HG02938 (cell line): ENCODE measurements around the gene CHMP2B.
A peak's percentile ranks its signal among the peaks of the same experiment; 100 is the strongest.
"Not testable (repeated sequence)": the region's sequence is repeated elsewhere in the genome, so short reads cannot be mapped to it uniquely, and the experiment has no call there.

Experiments
- ATAC-seq: cut with Tn5 transposase; IDR thresholded peaks from one replicate; pipeline ENCODE4 v1.9.1; 2021; ENCODE audit warnings: mild to moderate bottlenecking, moderate library complexity; ENCODE audit not compliant: unreplicated experiment

Gene CHMP2B

GRCh38 chr3:87228316-87228715 is 1.2 kb downstream of the CHMP2B start:
- ATAC-seq = no peak

DNA sequence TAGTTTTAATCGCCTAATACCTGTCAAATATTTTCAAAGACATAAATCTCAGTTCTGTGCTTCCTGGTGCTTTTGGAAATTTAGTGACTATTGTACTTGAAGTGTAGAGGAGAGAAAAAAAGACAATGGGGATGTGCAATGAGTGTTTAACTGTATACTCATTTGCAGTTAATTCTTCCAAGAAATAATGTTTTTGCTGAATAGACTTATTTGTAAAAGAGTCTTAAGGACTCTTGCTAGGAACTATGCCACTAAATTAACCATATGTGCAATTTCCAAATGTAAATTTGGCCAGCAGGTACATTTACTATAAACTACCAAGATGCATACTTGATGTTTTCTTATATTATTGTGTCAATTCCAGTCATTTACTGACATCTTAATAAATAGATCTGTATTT is 2.0 kb downstream of the CHMP2B start:
- no peak for ATAC-seq

DNA sequence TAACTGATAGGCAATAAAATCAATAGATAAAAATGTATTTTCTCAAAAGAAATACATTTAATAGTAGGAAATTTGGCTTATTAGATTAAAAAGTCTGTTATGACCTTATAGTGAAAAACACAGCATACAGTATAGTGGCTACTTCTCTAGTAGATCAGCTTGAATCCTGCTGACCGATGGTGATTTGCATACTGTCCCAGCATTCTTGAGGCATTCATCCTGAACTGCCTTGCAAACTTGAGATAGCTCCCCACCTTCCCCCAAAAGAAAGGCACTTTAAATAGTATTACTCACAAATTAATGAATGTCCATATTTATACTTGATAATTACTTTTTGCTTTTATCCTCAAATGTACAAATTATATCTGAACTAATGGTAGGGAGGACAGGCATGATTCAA is 6.7 kb downstream of the CHMP2B start:
- ATAC-seq = no peak

- ATAC-seq = no peak
These were observed 9.0 kb downstream of the CHMP2B start for GRCh38 chr3:87236093-87236492.

- no peak for ATAC-seq
These were observed 19.7 kb downstream of the CHMP2B start for GRCh38 chr3:87246662-87247429.

DNA sequence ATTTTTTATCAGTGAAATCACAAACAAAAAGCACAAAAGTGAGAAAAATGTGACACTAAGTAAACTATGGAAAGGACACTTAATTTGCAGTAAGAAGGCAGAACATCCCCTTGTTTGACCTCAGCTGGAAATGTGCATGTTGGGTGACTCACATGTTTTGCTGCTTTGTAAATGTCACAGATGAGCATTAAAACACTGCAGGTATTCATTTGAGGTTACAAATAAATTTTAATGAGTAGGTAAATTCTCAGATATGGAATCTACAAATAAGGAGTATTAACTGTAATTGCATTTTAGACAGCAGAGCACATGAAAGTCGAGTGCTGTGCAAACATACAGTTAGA is 20.3 kb downstream of the CHMP2B start:
- ATAC-seq = no peak

DNA sequence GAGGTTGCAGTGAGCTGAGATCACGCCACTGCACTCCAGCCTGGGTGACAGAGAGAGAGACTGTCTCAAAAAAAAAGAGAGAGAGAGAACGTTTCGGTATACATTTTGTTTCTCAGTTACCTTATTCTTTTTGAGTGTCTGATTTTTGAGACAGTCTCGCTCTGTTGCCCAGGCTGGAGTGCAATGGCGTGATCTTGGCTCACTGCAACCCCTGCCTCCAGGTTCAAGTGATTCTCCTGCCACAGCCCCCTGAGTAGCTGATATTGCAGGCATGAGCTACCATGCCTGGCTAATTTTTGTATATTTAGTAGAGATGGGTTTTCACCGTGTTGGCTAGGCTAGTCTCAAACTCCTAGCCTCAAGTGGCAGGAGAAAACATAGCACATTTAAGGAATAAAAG is 21.1 kb downstream of the CHMP2B start:
- not testable (repeated sequence) for ATAC-seq

DNA sequence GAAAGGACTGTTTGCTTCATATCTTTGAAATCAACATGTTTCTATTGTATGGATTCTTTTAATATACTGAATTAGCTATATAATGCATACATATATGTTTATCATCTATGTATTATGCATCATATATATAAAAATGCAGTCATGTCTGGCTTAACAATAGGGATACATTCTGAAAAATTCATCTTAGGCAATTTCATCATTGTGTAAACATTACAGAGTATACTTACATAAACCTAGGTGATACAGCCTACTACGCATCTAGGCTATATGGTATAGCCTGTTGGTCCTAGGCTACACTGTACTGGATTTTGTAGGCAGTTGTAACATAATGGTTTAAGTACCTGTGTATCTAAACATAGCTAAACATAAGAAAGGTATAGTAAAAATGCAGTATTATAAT is 21.7 kb downstream of the CHMP2B start:
- ATAC-seq = no peak

DNA sequence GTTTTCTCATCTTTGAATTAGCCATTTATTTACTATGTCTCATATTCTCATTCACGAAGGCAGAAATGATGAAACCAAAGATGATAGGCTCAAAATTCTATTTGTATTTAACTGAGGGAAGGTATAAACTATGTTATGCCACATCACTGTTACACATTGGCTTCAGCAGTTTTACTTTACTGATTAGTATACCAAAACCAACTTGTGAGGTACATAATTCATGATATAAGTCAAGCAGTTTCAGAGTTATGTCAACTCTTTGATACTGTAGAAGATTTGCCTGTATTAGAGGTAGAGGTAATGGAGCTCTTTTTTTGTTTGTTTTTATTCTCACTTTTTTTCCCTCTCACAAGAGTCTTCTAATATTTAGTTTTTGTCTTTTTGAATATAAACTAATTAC is 22.9 kb downstream of the CHMP2B start:
- ATAC-seq = no peak

GRCh38 chr3:87260270-87260669 is 33.2 kb downstream of the CHMP2B start:
- ATAC-seq = peak; percentile 79

DNA sequence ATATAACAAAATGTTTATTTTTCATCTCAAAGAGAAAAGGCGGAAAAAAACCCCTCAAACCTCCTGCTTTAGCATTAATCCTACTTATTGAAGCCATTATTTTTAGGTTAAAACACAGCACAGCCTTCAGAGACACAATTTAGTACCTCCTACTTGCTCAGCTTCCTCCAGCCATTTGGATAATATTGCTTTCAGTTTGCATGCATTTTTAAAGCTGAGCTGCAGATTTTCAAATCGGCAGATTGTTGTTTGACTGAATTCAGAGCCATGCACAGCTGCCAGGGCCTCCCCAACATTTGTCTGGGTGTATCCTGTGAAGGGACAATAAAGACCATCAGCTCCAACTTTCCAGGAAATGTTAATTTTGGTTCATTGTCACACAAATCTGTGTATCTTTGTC is 34.8 kb downstream of the CHMP2B start:
- no peak for ATAC-seq

DNA sequence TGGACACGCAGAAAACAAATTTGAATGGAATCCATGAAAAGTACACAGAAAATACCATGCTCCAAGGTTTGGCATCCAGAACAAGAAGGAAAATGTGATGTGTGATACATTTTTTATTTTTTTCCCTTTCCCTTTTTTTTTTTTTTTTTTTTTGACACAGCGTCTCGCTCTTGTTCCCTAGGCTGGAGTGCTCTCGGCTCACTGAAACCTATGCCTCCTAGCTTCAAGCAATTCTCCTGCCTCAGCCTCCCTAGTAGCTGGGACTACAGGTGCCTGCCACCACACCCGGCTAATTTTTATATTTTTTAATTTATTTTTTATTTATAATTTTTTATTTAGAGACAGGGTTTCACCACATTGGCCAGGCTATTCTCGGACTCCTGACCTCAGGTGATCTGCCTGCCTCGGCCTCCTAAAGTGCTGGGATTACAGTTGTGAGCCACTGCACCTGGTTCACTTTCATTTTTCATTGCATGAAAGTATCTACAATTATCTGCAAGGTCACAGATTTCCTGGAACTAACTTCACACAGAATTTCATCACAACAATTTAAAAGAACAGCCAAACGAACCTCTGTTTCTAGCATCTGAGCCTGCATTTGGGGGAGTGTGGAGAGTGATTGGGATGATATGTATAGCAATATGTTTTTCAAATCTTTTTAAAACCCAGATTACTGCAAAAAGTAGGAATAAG is 41.0 kb downstream of the CHMP2B start:
- ATAC-seq = no peak

- no peak for ATAC-seq
These were observed 41.6 kb downstream of the CHMP2B start for GRCh38 chr3:87268646-87269211.

DNA sequence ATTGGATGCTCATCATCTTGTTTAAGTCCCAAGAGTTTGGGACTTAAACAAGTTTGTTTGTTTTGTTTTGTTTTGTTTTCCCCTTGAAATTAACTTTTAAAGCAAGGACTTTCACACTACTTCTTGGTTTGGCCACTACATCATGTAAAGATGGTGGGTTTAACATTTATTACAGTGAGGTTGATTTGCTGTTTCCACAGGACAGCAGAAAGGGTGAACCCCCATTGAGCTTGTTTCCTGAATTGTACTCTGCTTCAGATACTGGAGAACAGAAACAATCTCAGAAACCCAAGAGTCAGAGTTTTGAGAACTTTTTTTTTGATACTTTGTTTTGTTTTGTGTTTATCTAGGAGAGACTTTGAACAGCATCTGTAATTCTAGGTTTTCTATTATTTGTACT is 42.6 kb downstream of the CHMP2B start:
- no peak for ATAC-seq

- no peak for ATAC-seq
These were observed 44.0 kb downstream of the CHMP2B start for GRCh38 chr3:87270908-87271700.

GRCh38 chr3:87272718-87273341 is 45.7 kb downstream of the CHMP2B start:
- ATAC-seq = peak; percentile 79

DNA sequence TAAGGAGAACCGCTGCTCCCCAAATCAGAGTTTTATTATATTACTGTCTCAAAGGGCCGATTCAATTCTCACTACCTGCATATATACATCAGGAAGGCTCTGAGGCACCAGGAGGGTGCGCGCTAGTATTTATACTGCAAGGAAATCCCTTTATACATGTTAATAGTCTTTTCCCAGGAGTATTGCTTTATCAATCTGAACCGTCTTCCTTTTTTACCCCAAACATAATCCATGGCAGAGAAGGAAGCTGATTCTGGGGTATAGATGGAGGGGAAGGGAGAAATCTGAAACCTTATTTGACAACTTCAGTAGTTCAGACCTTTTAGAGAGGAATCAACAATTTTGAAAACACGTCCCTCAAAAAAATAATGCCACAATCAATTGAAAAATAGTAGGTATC is 49.4 kb downstream of the CHMP2B start, which contains the start of gene POU1F1:
Gene POU1F1 (minus strand): TSS at position 101 of the 400 bp plus-strand sequence. CDS start 122 bp downstream, outside the sequence.
- ATAC-seq = no peak

GRCh38 chr3:87287011-87287410 is 59.9 kb downstream of the CHMP2B start:
- ATAC-seq = peak; percentile 64

GRCh38 chr3:87288446-87288845 is 61.3 kb downstream of the CHMP2B start:
- ATAC-seq = no peak

DNA sequence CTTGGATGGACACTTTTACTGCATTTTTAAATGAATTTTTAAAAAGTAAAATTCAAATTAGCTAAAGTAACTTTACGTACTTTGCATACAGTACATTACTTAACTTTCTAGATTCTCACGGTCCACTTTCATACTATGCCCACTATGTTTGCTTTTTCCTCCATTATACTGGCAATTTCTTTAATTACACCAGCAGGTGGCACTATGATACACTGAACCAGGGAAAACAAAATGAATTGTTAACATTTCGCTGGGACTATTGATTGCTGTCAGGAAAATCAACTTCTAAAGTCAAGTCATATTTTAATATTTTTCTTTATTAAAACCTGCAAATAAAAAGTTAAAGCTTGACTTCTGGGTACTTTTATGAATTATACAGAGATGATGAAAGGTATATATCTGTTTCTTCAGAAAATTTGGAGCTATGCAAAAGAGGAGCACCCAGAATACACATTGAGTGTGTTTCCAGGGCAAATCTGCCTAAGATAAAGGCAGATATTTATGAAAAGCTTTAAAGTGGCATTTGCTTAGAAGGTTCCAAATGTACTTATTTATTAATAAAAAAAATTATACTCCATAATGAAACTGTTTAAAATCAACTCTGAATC is 71.1 kb downstream of the CHMP2B start:
- peak; percentile 94 for ATAC-seq
